Activated CD4-positive, alpha-beta T cell treated with anti-CD3 and anti-CD28 coated beads for 36 hours (primary cell): ENCODE measurements around the gene HS1BP3. TPM values are rescaled to one million over a fixed set of nuclear protein-coding genes. Genes with fewer than 3 reads are reported as not detected.

ENCODE experiments used
- ATAC-seq: fragments of 200-7000 bp; cut with Tn5 transposase; one replicate; pipeline ENCODE4 v1.10.0; 2021; ENCODE audit warnings: mild to moderate bottlenecking, moderate library complexity
- CTCF ChIA-PET: fragments of 350-600 bp; sonication (Branson Sonifier 250); formaldehyde crosslinking; loops from one replicate; lab custom pipeline; 2021; ENCODE audit warnings: antibody characterized with exemption; lab: Charles Lee
- POLR2A ChIA-PET: fragments of 350-600 bp; sonication (Branson Sonifier 250); formaldehyde crosslinking; loops from one replicate; lab custom pipeline; 2021; ENCODE audit warnings: antibody characterized with exemption, inconsistent platforms; lab: Charles Lee
- DNase-seq: peaks from one replicate; pipeline ENCODE4 v3.0.0-alpha.2; 2020
- H3K27ac Mint-ChIP-seq: one replicate; pipeline ENCODE4 v1.8.0; 2021; ENCODE audit warnings: mixed read lengths
- H3K27me3 Mint-ChIP-seq: one replicate; pipeline ENCODE4 v1.8.0; 2021; ENCODE audit warnings: mixed read lengths
- H3K36me3 Mint-ChIP-seq: one replicate; pipeline ENCODE4 v1.8.0; 2021; ENCODE audit warnings: low read depth, mixed read lengths
- H3K4me1 Mint-ChIP-seq: one replicate; pipeline ENCODE4 v1.8.0; 2021; ENCODE audit warnings: mixed read lengths
- H3K4me3 Mint-ChIP-seq: one replicate; pipeline ENCODE4 v1.8.0; 2021; ENCODE audit warnings: mild to moderate bottlenecking, moderate library complexity, mixed read lengths
- H3K9me3 Mint-ChIP-seq: one replicate; pipeline ENCODE4 v1.8.0; 2021; ENCODE audit warnings: low read depth, mixed read lengths
- intact Hi-C, 2 experiments: fragments of 100-400 bp; cut with DNase I in 1 of 2; cut with micrococcal nuclease in 1 of 2; formaldehyde crosslinking; loops; one replicate each; pipeline versions ENCODE4 v1.14.2 to v1.15.1; 2022 to 2024; cut with DNase I, micrococcal nuclease
- total RNA-seq, 2 experiments: library from RNA; stranded (reverse); gene quantifications; one replicate each; pipeline ENCODE4 v1.2.3, GENCODE V29; 2021

HS1BP3 gene
- total RNA-seq, 2 experiments from 2014 or later, result 6.2 to 7.1 TPM

DNA sequence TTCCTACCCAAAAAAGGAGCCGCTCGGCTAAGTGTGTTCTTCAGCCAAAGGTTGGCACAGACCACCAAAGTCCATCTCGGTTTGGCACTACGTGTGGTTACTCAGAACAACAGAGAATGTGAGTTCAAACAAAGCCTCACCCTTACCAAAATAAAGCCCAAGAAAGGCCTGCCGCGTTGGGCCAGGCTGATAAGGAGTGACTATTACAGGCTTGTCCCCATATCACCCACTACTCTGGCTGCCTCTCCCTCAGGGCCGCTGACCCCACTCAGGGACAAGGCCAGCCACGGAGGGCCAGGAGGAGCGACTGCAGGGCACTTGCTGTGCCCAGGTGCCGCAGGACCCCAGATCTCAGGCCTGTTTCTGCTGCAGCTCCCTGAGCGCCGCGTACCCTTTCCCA is 13.8 kb downstream of the HS1BP3 start:
- H3K36me3 Mint-ChIP-seq, result peaks cover 4% of the 10 kb centered on the region
- ATAC-seq, result no peak
- no peak overlapping the region for H3K4me3 Mint-ChIP-seq

DNA sequence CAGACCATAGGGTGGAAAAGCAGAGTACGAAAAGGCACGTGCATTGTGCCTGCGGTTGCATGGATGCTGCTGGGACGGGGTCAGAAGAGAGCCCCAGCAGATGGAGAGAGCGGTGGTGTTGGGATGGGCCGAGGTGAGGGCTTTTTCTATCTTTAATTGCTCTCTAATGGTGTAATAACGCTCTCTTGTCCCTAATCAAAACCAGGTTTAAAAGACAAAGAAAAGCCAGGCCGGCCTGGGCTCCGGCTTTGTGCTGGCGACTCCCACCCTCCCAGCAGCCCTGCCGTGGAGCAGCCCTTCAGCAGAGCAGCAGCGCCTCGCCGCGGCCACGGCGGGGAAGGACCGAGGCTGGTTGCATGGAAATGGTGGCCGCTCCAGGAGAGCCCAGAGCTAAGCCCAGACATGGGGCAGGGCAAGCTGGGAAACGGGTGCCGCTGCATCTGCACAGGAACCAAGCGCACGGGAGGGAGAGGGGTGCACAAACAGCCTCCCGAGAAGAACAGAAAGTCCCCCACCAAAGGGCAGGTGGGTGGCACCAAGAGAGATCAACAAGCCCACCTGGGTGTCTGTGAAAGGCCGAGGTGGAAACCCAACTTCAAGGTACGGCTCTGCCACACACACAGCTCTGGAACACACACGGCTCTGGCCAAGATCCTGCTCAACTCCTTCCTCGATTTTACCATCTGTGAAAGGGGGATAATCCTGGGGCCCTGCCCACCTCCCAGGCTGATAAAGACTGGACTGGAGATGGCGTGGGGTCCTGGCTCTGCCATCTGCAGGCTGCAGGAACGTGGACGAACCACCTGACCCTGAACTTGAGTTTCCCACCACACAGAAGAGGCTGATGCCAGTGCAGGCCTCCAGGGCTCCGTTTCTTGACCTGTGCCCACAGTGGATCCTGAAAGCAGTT is 15.0 kb downstream of the HS1BP3 start:
- Mint-ChIP-seq H3K36me3 (peaks cover 2% of the 10 kb centered on the region), H3K27ac (no peak overlapping the region), H3K27me3 (no peaks in the 10 kb centered on the region), H3K4me3 (no peak overlapping the region), H3K9me3 (no peaks in the 10 kb centered on the region), H3K4me1 (no peaks in the 10 kb centered on the region)
- DNase-seq, result peak; percentile 78
- ChIA-PET CTCF (interaction anchor here (0.6 to 2.7 kb wide), 7 partner anchors 23 to 309 kb away, joined by 3 to 11 read pairs (median 4); no protein-coding TSS in a partner anchor), POLR2A (no interaction called here)
- peak; percentile 95 for ATAC-seq
- intact Hi-C loops, result loop anchor here in 1 of 2 experiments (1.0 kb wide), 2 partner anchors 193 to 225 kb away; no protein-coding TSS in a partner anchor

More for the DNA sequence above, 13.8 kb downstream of the HS1BP3 start:
- no peak for DNase-seq
- H3K27me3 Mint-ChIP-seq, result no peaks in the 10 kb centered on the region
- H3K4me1 Mint-ChIP-seq, result no peaks in the 10 kb centered on the region
- H3K27ac Mint-ChIP-seq, result no peak overlapping the region
- intact Hi-C loops, result no loop called here
- POLR2A ChIA-PET, result no interaction called here
- CTCF ChIA-PET, result interaction anchor here (0.7 kb wide), 1 partner anchor 695 kb away, joined by 3 read pairs; no protein-coding TSS in a partner anchor
- H3K9me3 Mint-ChIP-seq, result no peaks in the 10 kb centered on the region

GRCh38 chr2:20635113-20635510 is 15.8 kb downstream of the HS1BP3 start:
- CTCF ChIA-PET, result interaction anchor here (0.9 to 2.7 kb wide), 6 partner anchors 17 to 308 kb away, joined by 3 to 11 read pairs (median 6); no protein-coding TSS in a partner anchor
- Mint-ChIP-seq H3K27me3 (no peaks in the 10 kb centered on the region), H3K9me3 (no peaks in the 10 kb centered on the region)

GRCh38 chr2:20634507-20635112 is 16.3 kb downstream of the HS1BP3 start:
- no peaks in the 10 kb centered on the region for H3K9me3 Mint-ChIP-seq
- ChIA-PET POLR2A (no interaction called here), CTCF (interaction anchor here (0.5 to 2.7 kb wide), 8 partner anchors 16 to 705 kb away, joined by 3 to 11 read pairs (median 4); no protein-coding TSS in a partner anchor)
- no peaks in the 10 kb centered on the region for H3K4me1 Mint-ChIP-seq
- intact Hi-C loops, result loop anchor here in 1 of 2 experiments (1.0 kb wide), 1 partner anchor 223 kb away; no protein-coding TSS in a partner anchor
- no peak for DNase-seq
- no peak for ATAC-seq
- no peak overlapping the region for H3K27ac Mint-ChIP-seq
- no peak overlapping the region for H3K4me3 Mint-ChIP-seq
- H3K27me3 Mint-ChIP-seq, result no peaks in the 10 kb centered on the region
- peaks cover 2% of the 10 kb centered on the region for H3K36me3 Mint-ChIP-seq

More at GRCh38 chr2:20635113-20635510, 15.8 kb downstream of the HS1BP3 start:
- Mint-ChIP-seq H3K27ac (no peak overlapping the region), H3K4me1 (no peaks in the 10 kb centered on the region), H3K4me3 (no peak overlapping the region), H3K36me3 (peaks cover 2% of the 10 kb centered on the region)
- ATAC-seq (no peak), DNase-seq (no peak)
- POLR2A ChIA-PET, result no interaction called here
- intact Hi-C loops, result loop anchor here in 1 of 2 experiments (1.0 kb wide), 1 partner anchor 224 kb away; no protein-coding TSS in a partner anchor

- Mint-ChIP-seq H3K4me1 (no peaks in the 10 kb centered on the region), H3K4me3 (no peak overlapping the region), H3K9me3 (no peaks in the 10 kb centered on the region), H3K36me3 (peaks cover 2% of the 10 kb centered on the region), H3K27ac (no peak overlapping the region), H3K27me3 (no peaks in the 10 kb centered on the region)
- DNase-seq (no peak), ATAC-seq (no peak)
- ChIA-PET CTCF (interaction anchor here (0.5 to 2.7 kb wide), 7 partner anchors 10 to 704 kb away, joined by 3 to 11 read pairs (median 4); no protein-coding TSS in a partner anchor), POLR2A (no interaction called here)
- intact Hi-C loops, result no loop called here
Observed at GRCh38 chr2:20633794-20634506, 16.9 kb downstream of the HS1BP3 start.

- H3K4me3 Mint-ChIP-seq, result no peak overlapping the region
- no peaks in the 10 kb centered on the region for H3K27me3 Mint-ChIP-seq
- H3K9me3 Mint-ChIP-seq, result no peaks in the 10 kb centered on the region
- no peak overlapping the region for H3K27ac Mint-ChIP-seq
- H3K36me3 Mint-ChIP-seq, result peaks cover 2% of the 10 kb centered on the region
- ChIA-PET CTCF (interaction anchor here (1.1 kb wide), 1 partner anchor 25 kb away, joined by 4 read pairs; no protein-coding TSS in a partner anchor), POLR2A (no interaction called here)
- intact Hi-C loops, result no loop called here
- DNase-seq (no peak), ATAC-seq (no peak)
- H3K4me1 Mint-ChIP-seq, result no peaks in the 10 kb centered on the region
Observed at GRCh38 chr2:20633001-20633400, 17.9 kb downstream of the HS1BP3 start.

- intact Hi-C loops, result no loop called here
- no peak for ATAC-seq
- CTCF ChIA-PET, result interaction anchor here (1.1 kb wide), 1 partner anchor 25 kb away, joined by 4 read pairs; no protein-coding TSS in a partner anchor
- Mint-ChIP-seq H3K4me1 (no peaks in the 10 kb centered on the region), H3K27ac (no peak overlapping the region), H3K36me3 (peaks cover 2% of the 10 kb centered on the region), H3K4me3 (no peak overlapping the region), H3K27me3 (no peaks in the 10 kb centered on the region), H3K9me3 (no peaks in the 10 kb centered on the region)
- POLR2A ChIA-PET, result no interaction called here
- DNase-seq, result no peak
Observed at GRCh38 chr2:20632446-20632990, 18.4 kb downstream of the HS1BP3 start.

GRCh38 chr2:20631617-20632307 is 19.1 kb downstream of the HS1BP3 start:
- Mint-ChIP-seq H3K27me3 (no peaks in the 10 kb centered on the region), H3K4me1 (no peaks in the 10 kb centered on the region), H3K27ac (no peak overlapping the region), H3K9me3 (no peaks in the 10 kb centered on the region), H3K36me3 (peaks cover 2% of the 10 kb centered on the region), H3K4me3 (no peak overlapping the region)
- POLR2A ChIA-PET, result no interaction called here
- DNase-seq, result no peak
- ATAC-seq, result no peak
- CTCF ChIA-PET, result interaction anchor here (0.7 to 1.1 kb wide), 2 partner anchors 10 to 220 kb away, joined by 3 read pairs; no protein-coding TSS in a partner anchor
- intact Hi-C loops, result no loop called here

- ChIA-PET POLR2A (no interaction called here), CTCF (interaction anchor here (1.1 kb wide), 1 partner anchor 11 kb away, joined by 3 read pairs; no protein-coding TSS in a partner anchor)
- Mint-ChIP-seq H3K36me3 (peaks cover 2% of the 10 kb centered on the region), H3K4me3 (no peak overlapping the region), H3K4me1 (no peaks in the 10 kb centered on the region), H3K9me3 (no peaks in the 10 kb centered on the region), H3K27me3 (no peaks in the 10 kb centered on the region), H3K27ac (no peak overlapping the region)
- DNase-seq (no peak), ATAC-seq (no peak)
- intact Hi-C loops, result no loop called here
Observed at GRCh38 chr2:20630967-20631366, 19.9 kb downstream of the HS1BP3 start.

DNA sequence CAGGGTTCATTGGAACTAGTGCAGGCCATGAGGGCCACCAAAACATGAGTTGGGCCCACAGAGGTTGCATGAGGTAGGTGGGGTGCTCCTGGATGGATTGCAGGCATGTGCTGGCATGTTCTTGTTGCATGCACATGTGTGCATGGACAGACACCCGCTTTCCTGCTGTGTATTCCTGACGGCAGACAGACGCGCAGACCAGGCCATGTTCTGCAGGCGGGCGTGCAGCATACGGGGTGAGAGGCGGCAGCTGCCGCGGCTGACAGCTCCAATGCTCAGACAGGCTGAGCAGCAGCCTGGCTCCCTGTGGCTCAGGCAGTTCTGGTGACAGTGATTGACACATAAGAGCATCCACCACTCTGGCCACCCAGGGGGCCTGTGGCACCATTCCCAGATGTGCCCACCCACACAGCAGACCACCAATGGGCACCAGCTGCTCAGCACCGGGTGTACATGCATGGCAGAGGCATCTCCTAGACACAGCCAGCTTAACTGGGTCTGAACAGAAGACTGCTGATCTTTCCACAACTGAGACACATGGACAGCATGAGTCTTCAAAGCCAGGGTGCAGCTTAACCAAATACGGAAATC is 21.2 kb downstream of the HS1BP3 start:
- ChIA-PET CTCF (no interaction called here), POLR2A (no interaction called here)
- Mint-ChIP-seq H3K4me3 (no peak overlapping the region), H3K9me3 (no peaks in the 10 kb centered on the region), H3K27ac (no peak overlapping the region), H3K4me1 (no peaks in the 10 kb centered on the region), H3K27me3 (no peaks in the 10 kb centered on the region), H3K36me3 (no peaks in the 10 kb centered on the region)
- ATAC-seq, result no peak
- DNase-seq, result no peak
- intact Hi-C loops, result no loop called here
